ENCODE measurements around the gene SLC41A3.

- TF ChIP-seq CTCF (conservative IDR thresholded peaks at IDR 0.05) (no peak), ZFX (IDR thresholded peaks at IDR 0.05) (no peak)
Observed at GRCh38 chr3:126100269-126100633, 16.3 kb upstream of the SLC41A3 start.

Measured in C4-2B (cell line).